Urothelium cell line (cell line): ENCODE measurements around the gene LAMB2.

ENCODE experiments used
- DNase-seq: peaks from one replicate; pipeline ENCODE4 v3.0.0; 2011; ENCODE audit warnings: low spot score, mixed read lengths
- FAIRE-seq: peaks from 2 replicates; lab custom pipeline; 2011; peaks lifted over from hg19 to GRCh38; lab: Jason Lieb, UNC

LAMB2 gene

GRCh38 chr3:49161808-49162530 lies 29.1 kb upstream of the LAMB2 start:
- FAIRE-seq (no peak), DNase-seq (no peak)

GRCh38 chr3:49161197-49161596 lies 28.3 kb upstream of the LAMB2 start:
- DNase-seq: no peak
- no peak for FAIRE-seq

GRCh38 chr3:49158792-49159191 lies 25.9 kb upstream of the LAMB2 start:
- DNase-seq: no peak
- FAIRE-seq: no peak

GRCh38 chr3:49158103-49158709 lies 25.4 kb upstream of the LAMB2 start:
- DNase-seq (peak; percentile 36), FAIRE-seq (no peak)

- FAIRE-seq (peak; percentile 48), DNase-seq (no peak)
Observed at GRCh38 chr3:49157289-49157688, 24.4 kb upstream of the LAMB2 start.

GRCh38 chr3:49153349-49153912 lies 20.6 kb upstream of the LAMB2 start:
- no peak for FAIRE-seq
- no peak for DNase-seq

GRCh38 chr3:49151610-49152009 lies 18.8 kb upstream of the LAMB2 start:
- DNase-seq: no peak
- FAIRE-seq: no peak

GRCh38 chr3:49148159-49148558 lies 15.3 kb upstream of the LAMB2 start:
- DNase-seq (no peak), FAIRE-seq (no peak)

- DNase-seq (no peak), FAIRE-seq (peak; percentile 44)
Observed at GRCh38 chr3:49140080-49140479, 7.2 kb upstream of the LAMB2 start.

- FAIRE-seq (no peak), DNase-seq (no peak)
Observed at GRCh38 chr3:49135499-49135898, 2.6 kb upstream of the LAMB2 start.

- no peak for FAIRE-seq
- DNase-seq: peak; percentile 44
Observed at GRCh38 chr3:49134471-49135265, 1.8 kb upstream of the LAMB2 start.

- FAIRE-seq: no peak
- DNase-seq: peak; percentile 92
Observed at GRCh38 chr3:49133226-49133951, 539 bp upstream of the LAMB2 start.

GRCh38 chr3:49132073-49132436 lies 795 bp downstream of the LAMB2 start:
- DNase-seq: no peak
- no peak for FAIRE-seq

- no peak for FAIRE-seq
- DNase-seq: no peak
Observed at GRCh38 chr3:49131576-49131975, 1.3 kb downstream of the LAMB2 start.

- DNase-seq (no peak), FAIRE-seq (no peak)
Observed at GRCh38 chr3:49131040-49131439, 1.8 kb downstream of the LAMB2 start.

- no peak for FAIRE-seq
- DNase-seq: no peak
Observed at GRCh38 chr3:49124991-49125670, 7.7 kb downstream of the LAMB2 start.

- no peak for DNase-seq
- no peak for FAIRE-seq
Observed at GRCh38 chr3:49124203-49124602, 8.6 kb downstream of the LAMB2 start.

GRCh38 chr3:49123687-49124086 lies 9.2 kb downstream of the LAMB2 start:
- FAIRE-seq (no peak), DNase-seq (no peak)

- DNase-seq: no peak
- no peak for FAIRE-seq
Observed at GRCh38 chr3:49122886-49123545, 9.8 kb downstream of the LAMB2 start.

- FAIRE-seq: no peak
- no peak for DNase-seq
Observed at GRCh38 chr3:49122451-49122850, 10.4 kb downstream of the LAMB2 start.
